VCaP (cell line): ENCODE results near the gene OVOL2.

ENCODE experiments used
- H3K27ac ChIP-seq: fragments of 450-650 bp; 2 replicates; pipeline ENCODE4 v1.5.1; 2017
- TF ChIP-seq, protein P1 (sequence below): fragments of 450-650 bp; conservative IDR thresholded peaks from 2 replicates; pipeline ENCODE4 v1.5.1; 2017; ENCODE audit warnings: mild to moderate bottlenecking, moderate library complexity

Gene OVOL2

DNA sequence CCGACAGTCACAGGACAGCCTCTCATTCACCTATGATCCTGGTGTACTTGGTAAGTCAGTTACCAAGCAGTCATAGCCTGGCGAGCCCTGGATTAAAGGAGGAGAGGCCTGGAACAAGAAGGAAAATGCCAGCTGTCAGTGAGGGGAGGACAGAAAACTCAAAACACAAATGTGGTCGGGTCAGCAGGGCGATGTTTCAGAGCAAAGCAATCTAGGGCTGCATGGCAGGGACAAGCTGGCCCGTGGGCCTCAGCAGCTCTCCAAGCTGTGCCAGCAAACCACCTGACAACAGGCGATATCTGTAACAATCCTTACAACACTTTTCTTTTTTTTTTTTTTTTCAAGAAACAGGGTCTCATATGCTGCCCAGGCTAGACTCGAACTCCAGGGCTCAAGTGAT is 48.6 kb downstream of the OVOL2 start:
- TF ChIP-seq, protein P1, sequence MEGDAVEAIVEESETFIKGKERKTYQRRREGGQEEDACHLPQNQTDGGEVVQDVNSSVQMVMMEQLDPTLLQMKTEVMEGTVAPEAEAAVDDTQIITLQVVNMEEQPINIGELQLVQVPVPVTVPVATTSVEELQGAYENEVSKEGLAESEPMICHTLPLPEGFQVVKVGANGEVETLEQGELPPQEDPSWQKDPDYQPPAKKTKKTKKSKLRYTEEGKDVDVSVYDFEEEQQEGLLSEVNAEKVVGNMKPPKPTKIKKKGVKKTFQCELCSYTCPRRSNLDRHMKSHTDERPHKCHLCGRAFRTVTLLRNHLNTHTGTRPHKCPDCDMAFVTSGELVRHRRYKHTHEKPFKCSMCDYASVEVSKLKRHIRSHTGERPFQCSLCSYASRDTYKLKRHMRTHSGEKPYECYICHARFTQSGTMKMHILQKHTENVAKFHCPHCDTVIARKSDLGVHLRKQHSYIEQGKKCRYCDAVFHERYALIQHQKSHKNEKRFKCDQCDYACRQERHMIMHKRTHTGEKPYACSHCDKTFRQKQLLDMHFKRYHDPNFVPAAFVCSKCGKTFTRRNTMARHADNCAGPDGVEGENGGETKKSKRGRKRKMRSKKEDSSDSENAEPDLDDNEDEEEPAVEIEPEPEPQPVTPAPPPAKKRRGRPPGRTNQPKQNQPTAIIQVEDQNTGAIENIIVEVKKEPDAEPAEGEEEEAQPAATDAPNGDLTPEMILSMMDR, result no peak
- H3K27ac ChIP-seq, result peak overlapping the region; percentile 85

DNA sequence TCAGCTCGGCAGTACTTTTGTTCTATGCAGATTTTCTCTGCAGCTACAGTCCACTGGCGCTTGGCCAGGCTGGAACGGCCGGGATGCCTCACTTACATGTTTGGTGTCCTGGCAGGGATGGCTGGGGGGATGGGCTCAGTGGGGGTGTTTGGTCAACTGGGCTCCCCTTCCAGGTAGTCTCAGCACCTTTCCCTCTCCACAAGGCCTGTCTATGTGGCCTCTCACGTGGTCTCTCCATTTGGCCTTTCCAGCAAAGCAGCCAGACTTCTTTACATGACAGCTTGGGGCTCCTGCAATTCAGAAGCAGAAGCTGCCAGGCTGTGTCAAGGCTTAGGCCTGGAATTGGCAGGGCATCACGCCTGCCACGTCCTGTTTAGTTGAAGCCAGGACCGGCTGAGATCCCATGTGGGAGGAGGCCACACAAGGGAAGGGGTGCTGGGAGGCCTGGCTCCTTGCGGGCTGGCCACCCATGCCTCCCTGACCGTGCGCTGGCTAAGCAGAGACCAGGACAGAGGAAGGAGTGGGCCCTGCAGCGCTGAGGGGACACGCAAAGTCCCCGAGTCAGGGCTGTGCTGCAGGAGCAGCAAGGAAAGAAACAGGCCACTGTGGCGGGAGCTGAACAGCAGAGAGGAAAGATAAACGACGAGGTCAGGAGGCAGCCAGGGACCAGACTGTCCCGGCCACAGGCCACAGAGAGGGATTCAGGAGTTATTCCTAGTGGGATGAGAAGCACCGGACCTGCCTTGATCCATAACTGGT is 50.0 kb downstream of the OVOL2 start:
- peak overlapping the region; percentile 85 for H3K27ac ChIP-seq
- TF ChIP-seq, protein P1, result no peak

DNA sequence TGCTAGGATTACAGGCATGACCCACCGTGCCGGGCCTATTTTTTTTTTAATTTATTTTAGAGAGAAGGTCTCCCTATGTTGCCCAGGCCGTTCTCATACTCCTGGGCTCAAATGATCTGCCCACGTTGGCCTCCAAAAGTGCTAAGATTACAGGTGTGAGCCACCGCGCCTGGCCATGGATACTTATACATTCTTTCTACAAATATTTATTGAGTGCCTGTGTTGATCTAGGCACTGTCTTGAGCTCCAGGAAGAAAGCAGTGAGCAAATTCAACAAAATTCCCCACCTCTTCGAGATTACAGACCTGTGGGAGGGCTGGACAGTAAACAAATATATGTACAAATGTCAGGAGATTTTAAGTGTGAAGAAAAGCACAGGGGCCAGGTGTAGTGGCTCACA is 51.0 kb downstream of the OVOL2 start:
- H3K27ac ChIP-seq, result peak overlapping the region; percentile 85

DNA sequence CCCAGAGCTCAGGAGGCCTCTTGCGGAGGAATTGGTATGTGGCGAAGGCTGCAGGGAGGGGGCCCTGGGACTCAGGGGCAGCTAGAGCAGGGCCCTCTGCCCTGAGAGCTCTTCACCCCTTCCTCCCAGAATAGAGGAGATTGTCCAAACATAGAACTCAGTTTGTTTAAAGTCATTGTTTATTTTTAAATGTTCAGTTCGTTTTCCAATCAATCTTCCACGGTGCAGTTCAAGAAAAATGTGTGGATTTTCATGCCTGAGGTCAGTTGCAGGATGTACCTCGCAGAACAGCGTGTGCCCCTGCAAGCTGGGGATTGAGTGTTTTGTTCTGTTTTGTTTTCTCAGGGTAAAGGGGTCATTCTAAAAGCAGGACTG is 51.7 kb downstream of the OVOL2 start:
- peak overlapping the region; percentile 85 for H3K27ac ChIP-seq
- TF ChIP-seq, protein P1, result no peak

More for the DNA sequence above, 51.0 kb downstream of the OVOL2 start:
- TF ChIP-seq, protein P1, result no peak

DNA sequence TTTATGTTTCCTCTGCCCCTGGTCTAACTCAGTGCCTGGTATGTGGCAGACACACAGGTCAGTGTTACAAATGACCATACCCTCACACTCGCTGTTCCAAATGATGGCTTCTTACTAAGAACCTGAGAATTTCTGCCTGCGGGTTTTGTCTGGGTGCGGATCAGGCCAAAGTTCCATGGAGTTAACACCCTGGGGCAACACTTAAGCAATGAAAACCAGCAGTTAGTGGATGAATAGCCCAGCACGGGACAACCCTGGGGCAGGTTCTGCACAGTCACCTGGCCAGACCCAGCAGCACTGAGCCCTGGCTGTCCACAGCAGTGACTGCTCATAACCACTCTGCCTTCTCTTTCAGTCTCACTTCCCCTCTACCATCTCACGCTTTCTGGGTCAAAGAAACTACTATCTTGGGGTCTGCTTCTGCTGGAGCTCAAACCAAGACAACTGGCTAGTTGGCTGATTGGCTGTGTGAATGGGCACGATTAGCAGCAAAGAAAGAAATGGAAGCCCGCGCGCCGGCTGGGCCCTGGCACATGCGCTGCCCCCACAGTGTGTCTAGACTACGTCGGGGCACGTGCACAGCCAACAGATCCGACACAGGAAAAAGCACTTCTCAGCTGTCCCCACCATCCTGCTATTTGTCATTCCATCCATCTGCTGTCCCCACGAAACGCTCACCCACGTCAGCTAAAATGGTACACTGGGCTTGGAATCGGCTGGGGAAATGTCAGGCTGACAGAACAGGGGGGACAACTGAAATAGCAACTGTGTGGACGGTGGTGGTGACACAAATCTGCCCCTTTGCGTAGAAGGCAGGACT is 52.3 kb downstream of the OVOL2 start:
- TF ChIP-seq, protein P1, result no peak
- peak overlapping the region; percentile 85 for H3K27ac ChIP-seq

DNA sequence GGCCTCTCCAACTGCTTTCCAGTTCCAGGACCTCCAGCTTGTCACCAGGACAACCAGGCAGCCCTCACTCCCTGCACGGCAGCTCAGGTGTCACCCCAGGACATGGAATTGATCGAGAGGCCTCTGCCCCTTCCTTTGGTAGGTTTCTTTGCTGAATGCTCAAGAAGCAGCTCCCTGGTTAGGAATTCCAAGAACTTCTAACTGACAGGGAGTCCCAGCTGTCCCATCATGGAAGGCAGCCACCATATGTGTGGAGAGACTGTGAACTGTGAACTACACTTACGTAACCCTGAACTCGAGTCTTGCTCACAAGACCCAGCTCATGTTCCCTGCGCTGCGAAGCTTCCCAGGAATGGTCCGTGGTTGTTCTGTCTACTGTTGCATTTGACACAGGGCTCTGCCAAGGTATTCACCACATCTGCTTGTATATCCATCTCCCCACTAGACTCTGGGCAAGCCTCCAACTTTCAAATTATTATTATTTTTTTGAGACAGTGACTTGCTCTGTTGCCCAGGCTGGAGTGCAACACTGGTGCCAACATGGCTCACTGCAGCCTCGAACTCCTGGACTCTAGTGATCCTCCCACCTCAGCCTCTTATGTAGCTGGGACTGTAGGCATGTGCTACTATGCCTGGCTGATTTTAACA is 53.2 kb downstream of the OVOL2 start:
- H3K27ac ChIP-seq, result no peak overlapping the region
- TF ChIP-seq, protein P1, result no peak

DNA sequence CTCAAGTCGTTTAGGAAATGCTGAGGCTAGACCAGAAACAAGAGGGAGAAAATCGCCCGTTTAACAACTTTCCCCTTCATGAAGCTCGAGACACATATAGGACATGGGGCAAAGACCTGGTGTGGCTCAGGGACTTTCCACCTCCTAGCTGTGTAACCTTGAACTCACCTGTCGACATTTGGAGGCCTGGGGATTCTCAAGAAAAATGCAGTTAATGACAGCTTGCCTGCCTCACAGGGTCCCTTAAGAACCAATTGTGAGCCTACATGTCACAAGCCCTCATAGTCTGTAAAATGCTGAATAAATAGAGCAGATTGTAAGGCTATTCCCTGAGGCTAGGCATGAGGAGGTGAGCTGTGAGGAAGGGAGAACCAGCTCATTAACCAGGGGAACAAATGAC is 53.8 kb downstream of the OVOL2 start:
- H3K27ac ChIP-seq, result no peak overlapping the region
- TF ChIP-seq, protein P1, result no peak
